Ecto neural progenitor cell (in vitro differentiated cells): Measurements from ENCODE around the gene SLFNL1.

Source experiments
- DNase-seq: peaks from one replicate; pipeline ENCODE4 v3.0.0-alpha.2; 2018; ENCODE audit warnings: low spot score

The SLFNL1 gene

DNA sequence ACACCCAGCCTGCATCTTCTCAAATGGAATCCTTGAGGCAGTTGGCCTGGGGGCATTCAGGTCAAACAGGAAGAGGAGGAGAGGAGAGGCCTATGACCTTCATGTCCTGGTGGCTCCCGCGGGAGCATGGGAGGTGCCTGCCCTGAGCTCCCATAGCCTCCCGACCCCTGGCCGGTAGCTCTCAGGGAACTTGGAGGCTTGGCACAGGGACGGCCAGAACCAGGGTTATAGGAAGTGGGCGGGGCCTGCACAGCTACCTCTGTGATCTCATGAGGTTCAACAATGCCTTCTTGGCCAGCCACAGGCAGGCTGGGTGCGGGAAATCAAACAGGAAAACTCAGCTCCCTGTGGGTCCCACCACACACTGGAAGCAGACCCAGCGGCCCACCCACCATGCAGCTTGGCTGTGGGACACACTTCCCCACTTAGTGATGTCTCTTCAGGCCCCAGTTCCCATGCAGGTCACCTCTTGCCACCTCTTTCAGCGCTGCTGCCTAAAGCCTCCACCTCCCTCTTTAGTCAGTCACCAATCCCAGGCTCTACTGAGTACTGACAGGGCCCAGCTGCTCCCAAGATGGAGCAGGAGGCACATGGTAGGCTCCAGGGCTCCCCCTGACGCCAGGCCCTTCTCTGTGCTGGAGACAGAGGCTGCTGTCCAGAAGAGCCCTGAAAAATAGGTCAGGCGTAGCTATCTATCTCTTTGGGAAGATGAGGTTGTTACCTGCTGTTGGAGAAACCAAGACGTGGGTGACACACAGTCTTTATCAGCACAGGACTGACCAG lies at the start of gene SLFNL1:
SLFNL1 (minus strand) TSS at position 200 of the 783 bp plus-strand sequence. CDS start 1,065 bp downstream, outside the sequence.
- no peak for DNase-seq

DNA sequence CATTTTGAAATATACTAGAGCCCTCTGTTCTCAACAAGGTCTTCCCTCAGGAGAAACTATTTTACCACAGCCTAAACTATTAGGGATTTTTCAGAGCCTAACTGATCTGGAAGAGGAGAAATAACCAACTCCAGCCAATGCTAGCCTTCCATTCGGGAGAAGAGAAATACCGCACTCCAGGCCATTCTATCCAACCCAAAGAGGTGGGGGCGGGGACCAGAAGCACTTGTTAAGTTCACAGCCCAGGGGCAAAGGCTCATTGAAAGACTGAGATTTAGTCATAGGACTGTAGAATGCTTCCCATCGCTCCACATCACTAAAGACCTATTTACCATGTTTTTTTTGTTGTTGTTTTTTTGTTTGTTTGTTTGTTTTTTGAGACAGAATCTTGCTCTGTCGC lies 35.4 kb upstream of the SLFNL1 start:
- no peak for DNase-seq

DNA sequence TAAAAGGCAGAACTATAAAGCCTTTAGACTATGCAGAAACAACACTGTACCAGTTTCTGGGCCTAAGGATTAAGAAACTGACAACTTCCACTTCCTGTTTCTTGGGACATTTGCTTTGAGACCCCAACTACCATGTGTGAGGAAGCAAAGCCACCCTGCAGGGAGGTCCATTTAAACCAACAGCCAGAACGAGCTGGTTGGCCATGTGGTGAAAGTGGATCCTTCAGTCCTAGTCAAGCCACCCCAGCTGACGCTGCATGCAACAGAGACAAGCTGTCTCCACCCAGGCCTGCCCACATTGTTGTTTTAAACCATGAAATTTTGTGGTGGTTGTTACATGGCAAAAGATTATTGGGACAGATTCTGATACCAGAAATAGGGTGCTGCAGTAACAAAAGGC lies 31.8 kb upstream of the SLFNL1 start:
- no peak for DNase-seq

DNA sequence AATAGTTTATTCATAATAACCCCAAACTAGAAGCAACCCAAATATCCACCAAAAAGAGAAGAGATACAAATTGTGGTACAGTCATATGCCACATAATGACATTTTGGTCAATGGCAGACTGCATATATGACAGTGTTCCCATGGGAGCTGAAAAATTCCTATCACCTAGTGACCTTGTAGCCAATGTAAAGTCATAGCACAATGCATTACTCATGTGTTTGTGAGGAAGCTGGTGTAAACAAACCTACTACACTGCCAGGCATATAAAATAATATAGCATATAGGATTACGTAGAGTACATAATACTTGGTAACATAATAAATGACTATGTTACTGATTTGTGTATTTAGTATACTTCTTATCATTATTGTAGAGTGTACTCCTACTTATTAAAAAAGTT lies 29.5 kb upstream of the SLFNL1 start:
- DNase-seq: no peak

DNA sequence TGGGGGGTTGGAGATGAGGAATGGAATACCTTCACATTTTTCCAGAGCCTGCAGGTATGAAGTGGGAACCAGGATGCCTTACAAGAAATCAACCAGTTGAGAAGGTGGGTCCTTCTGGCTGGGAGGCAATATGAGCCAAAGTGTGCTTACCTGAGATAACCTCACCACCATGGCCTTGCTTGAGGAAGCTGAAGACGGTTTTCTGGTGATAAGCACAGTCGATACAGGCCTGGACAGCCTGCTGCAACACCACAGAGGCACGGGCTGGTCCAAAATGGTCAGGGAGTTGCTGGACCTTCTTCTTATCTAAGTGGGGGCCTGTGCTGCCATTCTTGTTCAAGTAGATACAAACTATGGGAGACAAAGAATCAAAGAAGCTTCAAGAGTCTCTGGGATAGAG lies 27.0 kb upstream of the SLFNL1 start:
- DNase-seq: no peak

DNA sequence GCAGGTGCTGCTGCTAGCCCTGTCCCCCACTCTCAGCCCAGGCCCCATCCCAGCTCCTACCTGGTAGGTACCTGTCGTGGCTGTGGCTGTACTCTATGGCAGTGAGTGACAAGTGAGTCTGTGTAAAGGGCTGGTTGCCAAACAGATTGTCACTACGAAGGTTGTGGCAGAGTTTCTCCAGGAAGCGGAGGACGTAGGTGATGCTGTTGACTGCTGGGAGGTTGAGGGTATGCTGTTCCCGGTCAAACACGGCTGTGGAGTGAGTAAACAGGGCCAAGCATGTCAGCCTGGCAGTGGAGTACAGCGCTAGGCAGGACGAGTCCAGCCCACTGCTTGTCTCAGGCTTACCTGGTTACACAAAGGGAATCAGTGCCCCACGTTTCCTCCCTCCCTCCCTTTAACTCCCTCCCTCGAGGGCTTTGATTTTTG lies 24.8 kb upstream of the SLFNL1 start:
- no peak for DNase-seq

DNA sequence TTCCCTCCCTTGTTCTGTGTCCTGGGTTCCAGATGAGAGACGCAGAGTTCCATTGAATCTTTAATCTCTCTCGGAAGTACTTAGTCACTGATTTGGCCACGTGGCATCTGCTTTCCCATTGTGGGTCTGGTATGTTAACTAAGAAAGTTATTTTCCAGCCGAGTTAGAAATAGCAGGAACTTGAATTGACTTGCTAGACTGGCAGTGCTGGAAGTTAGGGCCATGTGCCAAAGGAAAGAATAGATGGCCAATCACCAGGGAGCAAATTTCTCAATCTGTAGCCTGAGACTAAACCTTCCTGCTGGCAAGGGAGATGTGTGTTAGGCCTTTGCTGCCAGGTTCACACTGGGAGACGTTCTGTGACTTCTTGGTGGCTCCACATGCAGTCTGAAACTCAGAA lies 24.2 kb upstream of the SLFNL1 start:
- no peak for DNase-seq

DNA sequence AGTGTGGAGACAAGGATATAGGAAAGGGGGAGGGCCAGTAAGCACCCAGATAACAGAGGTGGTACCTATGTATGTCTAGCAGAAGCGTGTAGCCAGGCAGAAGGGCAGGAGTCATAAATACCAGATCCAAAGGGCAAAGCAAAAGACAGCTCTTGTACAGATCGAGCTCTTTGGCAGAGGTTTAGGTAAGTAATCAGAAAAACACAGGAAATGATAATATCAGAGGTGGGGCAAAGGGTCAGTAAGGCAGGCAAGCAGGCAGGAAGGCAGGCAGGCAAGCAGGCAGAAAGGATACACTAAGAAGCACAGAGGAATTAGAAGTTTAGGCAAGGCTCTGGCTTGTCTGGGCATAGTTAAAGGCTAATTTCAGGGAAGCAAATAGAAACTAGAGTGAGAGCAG lies 22.7 kb upstream of the SLFNL1 start:
- no peak for DNase-seq

DNA sequence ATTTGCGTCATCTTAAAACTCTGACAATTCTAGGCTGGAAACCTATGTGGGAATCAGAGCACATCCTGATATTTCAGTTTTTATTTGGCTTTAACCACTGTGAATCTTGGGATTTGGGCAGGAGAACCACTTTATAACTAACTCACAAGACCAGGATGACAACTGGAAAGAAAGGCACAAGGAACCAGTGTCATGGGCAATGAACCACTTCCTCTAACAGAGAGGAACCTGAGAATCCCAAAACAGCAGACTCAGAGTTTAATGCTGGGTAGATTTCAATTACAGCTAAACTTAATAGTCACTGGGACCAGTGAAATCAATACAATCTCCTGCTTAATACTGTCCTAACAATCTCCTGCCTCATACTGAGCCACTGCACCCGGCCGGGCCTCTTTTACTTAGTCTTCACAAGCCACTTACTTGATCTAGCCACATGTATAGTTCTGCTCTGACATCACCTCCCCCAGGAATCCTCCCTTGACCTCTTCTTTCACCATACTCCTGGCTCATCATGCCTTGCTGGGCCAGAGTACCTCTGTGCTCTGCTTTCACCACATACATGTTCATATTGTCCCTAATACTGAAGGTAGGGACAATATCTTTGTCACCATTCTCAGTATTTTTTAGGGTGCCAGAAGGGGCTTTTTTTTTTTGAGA lies 20.2 kb upstream of the SLFNL1 start:
- DNase-seq: no peak

DNA sequence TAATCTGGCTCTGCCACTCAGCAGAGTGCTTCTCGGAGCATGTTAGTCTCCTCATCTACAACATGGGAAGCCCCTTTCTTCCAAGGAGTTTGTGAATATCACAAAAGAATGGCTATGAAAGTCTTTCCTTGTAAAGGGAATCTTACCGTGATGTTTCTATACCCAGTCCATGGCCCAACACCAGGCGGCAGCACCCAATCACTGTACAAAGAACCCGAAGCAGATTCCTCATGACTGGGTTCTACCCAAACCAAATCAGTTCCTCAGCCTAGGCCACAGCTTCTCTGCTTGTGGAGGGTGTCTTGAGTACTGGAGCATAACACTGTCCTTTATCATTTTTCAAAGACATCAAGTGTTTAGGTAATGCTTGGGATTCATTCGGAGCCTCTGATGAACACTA lies 16.6 kb upstream of the SLFNL1 start:
- no peak for DNase-seq

DNA sequence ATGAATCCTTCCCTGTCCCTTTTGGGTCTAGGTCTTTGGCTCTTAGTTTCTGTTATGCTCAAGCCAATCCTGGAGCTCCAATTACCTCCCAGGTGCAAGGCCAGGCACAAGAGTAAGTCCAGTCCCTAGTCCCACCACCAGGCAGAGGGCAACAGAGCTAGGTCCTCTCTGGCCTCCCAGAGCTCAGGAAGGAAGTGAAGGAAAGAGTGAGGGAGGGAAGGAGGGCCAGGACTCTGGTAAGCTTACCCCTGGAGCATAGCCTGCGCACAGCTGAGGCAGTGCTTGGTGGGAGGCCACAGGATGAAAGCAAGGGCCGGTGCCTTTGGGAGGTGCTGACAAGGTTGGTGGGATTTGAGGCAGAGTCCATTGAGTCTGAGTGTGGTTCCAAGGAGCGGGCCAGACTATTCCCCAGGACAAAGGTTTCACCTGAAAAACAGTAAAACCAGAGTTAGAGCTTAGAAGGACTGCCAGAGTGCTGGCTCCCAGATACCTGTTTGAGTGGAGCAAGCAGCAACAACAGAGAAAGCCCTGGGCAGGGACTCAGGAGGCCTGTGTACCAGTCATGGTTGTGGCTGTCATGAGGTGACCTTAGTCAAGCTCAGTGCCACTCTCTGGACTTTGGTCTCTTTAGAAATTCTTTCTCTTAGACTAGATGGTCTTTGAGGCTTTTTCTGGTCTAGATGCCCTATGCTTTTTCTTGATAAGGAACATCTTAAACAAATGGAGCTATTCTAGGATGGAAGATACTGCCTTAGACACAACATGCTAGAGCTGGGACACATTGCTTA lies 15.8 kb upstream of the SLFNL1 start:
- DNase-seq: no peak

DNA sequence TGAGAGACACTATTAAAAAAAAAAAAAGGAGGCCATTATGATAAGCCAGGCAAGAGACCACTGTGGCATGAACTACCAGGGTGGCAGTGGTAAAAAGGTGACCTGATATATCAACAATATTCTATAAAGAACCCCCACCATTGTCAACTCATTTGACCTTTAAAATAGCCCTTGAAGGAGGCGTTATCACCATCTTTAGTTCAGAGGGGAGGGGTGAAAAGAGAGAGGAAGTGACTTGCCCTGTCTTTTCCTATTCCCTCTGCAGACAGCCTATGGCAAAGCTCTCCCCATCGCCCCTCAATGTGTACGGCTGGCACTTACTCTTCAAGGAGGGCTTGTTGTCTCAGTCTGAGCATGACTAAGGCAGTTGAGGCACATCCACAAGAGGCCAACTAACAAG lies 11.7 kb upstream of the SLFNL1 start:
- DNase-seq: no peak

DNA sequence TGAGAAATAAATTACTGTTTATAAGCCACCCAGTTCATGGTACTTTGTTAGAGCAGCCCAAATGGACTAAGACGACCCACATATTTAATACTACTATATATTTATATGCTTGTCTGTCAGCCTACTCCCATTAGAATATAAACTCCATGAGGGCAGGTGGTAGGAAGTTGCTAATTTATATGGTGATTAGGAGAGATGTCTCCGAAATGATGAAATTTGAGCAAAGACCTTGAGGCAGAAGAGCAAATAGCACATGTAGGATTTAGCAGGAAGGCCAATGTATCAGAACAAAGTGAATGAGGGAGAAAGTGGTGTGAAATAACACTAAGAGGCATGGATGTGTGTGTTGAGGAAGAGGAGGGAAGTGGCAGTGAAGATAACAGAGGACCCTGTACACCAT lies 10.6 kb upstream of the SLFNL1 start:
- no peak for DNase-seq

DNA sequence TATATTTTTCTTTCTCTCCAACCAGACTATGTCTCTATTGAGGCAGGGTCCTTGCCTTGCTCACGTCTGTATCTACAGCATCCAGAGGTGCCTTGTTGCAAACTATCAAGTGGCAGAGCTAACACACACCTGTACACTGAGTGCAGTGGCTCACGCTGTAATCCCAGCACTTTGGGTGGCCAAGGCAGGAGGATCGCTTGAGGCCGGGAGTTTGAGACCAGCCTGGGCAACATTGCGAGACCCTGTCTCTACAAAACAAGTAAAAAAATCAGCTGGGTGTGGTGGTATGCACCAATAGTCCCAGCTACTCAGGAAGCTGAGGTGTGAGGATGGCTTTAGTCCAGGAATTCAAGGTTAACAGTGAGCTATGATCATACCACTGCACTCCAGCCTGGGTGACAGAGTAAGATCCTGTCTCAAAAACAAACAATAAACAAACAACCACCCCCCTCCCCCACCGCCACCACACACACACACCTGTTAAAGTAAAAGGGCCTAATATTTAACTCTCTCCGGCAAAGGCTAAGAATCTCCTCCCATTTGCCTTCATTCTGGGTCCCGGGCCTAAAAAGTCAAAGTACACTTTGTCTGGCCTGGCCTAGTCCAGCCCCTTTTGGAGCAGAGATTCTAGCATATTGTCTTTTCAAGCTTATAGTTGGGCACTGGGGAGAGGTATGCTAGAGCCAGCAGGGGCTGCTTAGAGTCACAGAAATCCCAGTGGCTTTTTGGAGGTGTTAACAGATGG lies 9.5 kb upstream of the SLFNL1 start:
- no peak for DNase-seq

DNA sequence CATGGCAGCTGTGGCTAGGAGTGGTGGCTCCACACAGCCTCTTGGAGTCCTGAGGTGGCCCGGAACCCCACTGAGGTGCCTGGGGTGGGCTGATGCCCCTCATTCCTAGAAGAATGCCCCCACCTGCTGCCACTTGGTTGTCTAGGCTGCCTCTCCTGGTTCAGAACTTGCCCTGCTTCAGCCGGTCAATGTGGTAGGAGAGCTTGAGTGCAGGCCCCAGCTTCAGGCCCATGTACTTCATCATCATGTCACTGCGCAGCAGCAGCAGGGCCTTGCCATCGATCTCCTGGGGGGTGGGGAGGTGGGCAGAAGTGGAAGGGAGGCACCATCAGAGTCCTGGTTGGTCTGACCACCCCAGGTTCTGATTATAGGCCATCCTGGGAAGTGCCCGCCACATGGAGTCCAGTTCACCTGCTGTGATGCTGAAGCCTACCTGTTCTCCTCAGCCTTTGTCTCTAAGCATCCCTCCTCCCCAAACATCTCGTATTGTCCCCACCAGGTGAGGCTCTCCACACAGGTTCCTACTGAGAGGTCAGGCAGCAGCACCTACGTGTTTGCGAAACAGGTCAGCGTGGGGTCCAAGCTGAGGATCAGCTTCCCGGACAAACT lies 6.6 kb upstream of the SLFNL1 start:
- DNase-seq: no peak

DNA sequence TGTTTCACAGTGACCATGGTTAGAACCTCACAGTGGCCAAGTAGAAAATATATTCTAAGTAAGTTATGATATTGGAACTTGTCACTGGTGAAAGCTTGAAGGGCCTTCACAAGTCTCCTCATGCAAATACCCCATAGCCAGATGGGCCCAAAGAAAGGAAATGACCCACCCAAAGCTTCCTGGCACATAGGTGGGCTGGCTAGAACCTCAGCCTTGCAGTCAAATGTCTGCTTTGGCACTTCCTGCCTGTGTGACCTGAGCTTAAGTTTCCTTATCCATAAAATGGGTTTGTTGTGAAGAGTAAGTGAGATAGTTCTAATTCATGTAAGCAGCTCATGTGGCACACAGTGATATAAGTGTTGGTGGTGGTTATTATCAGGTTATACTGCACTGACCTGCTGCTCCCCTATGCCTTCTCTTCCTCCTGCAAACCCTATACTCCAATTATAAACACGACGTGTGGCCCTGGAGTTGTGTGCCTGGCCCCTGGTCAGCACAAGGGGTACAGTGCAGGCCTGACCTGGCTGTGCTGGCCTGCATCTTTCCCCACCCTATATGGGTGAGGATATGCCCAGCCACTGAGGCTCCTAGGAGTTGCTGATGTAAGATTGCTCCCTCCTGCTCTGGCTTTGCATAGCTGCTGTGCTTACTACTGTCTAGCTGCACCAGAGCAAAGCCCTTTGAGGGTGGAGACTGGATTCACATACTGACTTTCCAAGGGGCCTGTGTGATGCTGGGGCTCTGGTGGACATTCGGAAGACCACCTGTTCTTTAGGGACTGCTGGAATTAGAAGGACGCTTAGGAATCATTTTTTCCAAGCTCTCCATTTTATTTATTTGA lies 4.7 kb upstream of the SLFNL1 start:
- no peak for DNase-seq

DNA sequence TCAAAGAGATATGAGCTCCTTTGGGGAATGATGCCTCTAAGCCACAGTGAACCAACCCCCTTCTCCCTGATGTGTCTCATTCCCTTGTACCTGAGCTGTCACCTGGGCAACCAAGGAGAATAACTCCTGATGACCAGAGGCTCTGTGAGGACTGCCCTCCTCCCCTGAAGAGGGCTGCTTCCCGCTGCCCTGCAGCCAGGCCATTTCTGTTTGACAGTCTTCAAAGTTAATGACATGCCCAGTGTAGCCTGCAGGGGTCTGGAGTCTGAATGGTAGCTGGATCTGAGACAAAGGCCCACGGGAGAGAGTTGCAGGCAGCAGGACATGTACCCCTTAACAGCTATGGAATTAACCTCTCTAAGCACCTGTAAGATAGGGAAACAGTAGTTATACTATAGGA lies 3.4 kb upstream of the SLFNL1 start:
- DNase-seq: no peak

DNA sequence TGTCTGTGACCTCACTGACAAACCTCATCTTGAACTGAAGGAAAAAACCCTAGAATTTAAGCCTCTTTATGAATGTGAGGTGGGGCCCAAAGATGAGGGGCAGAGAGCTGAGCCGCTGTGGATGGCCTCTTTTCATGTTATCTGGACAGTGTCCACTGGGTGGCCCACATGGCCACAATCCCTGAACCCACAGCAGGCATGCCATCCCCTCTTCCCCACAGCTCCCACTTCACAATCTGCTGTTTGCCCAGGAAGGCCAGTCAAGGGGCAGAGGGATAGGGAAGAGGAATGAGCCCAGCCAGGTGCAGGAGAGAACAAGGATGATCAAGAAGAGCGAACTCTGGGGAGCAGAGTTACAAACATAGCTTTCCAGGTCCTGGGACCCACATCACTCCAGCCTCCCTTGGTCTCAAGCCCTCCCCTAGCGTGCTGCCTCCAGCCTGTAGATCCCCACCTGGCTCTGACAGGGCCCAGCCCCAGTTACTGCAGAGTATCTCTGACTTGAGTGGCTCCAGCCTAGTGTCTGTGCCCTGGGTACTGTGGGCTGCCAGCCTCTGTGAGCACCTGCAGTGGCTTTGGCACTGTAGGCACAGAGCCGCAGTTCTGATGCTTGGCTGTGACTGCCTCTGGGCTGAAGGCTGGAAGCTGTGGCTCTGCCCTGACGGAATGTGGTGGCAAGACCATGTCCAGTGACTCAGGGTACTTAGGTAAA lies 1.9 kb upstream of the SLFNL1 start:
- no peak for DNase-seq

DNA sequence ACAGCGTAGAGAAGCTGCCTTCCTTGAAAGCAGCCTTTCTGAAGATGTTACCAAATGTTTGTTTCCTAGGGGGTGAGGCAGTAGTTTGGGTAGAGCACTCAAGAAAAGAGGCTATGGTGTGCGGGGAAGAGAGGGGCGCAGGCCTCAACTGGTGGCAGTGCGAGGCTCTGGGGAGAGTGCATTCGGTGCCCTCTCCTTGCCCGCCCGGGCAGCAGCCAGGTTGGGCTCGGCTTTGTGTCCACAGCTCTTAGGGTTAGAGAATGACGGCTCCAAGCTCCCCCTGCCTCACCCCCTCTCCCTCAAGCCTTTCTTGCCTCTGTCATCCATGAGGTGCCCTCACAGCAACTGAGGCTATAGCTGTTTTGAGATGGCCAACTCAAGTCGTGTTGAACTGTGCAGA lies 899 bp upstream of the SLFNL1 start:
- DNase-seq: no peak

DNA sequence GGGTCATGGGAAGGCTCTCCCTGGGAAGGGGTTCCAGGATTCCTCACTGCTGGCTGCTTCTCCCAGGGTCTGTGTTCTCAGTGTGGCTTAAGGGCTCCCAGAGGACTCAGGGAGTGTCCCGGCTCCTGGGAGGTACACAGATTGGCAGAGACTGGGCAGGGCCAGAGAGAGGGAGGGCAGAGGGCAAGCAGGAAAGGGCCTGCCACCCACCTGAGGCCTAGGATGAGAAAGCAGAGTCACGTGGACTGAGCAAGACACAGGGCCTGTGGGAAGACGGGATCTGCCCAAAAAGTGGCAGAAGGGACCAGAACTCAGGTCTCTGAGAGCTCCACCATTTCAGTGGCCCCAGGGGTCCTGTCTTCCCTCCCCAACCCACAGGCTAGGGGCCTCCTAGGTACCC lies 871 bp downstream of the SLFNL1 start:
- no peak for DNase-seq
